ENCODE results near the gene SUV39H2.

DNA sequence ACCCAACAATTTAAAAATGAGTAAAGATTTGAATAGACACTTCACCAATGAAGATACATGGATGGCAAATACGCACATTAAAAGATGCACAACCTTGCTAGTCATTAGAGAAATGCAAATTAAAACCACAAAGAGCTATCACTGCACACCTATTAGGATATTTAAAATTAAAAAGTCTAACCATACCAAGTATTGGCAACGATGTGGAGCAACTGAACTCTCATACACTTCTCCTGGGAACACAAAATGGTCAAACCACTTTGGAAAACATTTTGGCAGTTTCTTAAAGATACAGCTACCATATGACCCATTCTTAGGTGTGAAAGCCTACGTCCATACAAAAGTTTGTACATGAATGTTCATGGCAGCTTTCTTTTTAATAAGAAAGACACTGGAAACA is 39.2 kb downstream of the SUV39H2 start:
- TF ChIP-seq, protein P1, sequence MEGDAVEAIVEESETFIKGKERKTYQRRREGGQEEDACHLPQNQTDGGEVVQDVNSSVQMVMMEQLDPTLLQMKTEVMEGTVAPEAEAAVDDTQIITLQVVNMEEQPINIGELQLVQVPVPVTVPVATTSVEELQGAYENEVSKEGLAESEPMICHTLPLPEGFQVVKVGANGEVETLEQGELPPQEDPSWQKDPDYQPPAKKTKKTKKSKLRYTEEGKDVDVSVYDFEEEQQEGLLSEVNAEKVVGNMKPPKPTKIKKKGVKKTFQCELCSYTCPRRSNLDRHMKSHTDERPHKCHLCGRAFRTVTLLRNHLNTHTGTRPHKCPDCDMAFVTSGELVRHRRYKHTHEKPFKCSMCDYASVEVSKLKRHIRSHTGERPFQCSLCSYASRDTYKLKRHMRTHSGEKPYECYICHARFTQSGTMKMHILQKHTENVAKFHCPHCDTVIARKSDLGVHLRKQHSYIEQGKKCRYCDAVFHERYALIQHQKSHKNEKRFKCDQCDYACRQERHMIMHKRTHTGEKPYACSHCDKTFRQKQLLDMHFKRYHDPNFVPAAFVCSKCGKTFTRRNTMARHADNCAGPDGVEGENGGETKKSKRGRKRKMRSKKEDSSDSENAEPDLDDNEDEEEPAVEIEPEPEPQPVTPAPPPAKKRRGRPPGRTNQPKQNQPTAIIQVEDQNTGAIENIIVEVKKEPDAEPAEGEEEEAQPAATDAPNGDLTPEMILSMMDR (IDR thresholded peaks at IDR 0.05; ENCODE audit: low read depth, low read length, poor library complexity, severe bottlenecking): no peak
- no peak for TF ChIP-seq EZH2phosphoT487 (IDR thresholded peaks at IDR 0.05; ENCODE audit: borderline replicate concordance, low read length)
